Endothelial cell of umbilical vein (primary cell): Measurements from ENCODE around the gene SLC28A1. TPM values are rescaled to one million over a fixed set of nuclear protein-coding genes. Genes with fewer than 3 reads are reported as not detected.

Experiments used
- BruUV-seq: library from RNA; stranded (reverse); fragments of 400-500 nt; replicated peaks from 2 replicates; lab custom pipeline; 2021; lab: Mats Ljungman, UMichigan
- CTCF ChIA-PET: fragments of 300-600, 350-600 bp; sonication (Branson Sonifier 250); formaldehyde crosslinking; loops from one replicate; lab custom pipeline; 2021; ENCODE audit warnings: antibody characterized with exemption, inconsistent platforms; lab: Charles Lee
- POLR2A ChIA-PET: fragments of 300-600, 350-600 bp; sonication (Branson Sonifier 250); formaldehyde crosslinking; loops from one replicate; lab custom pipeline; 2021; ENCODE audit warnings: antibody characterized with exemption, inconsistent platforms; lab: Charles Lee
- DNase-seq: peaks from one replicate; pipeline ENCODE4 v3.0.0-alpha.2; 2011; ENCODE audit warnings: low read depth, low spot score
- FAIRE-seq: peaks from 2 replicates; lab custom pipeline; 2011; peaks lifted over from hg19 to GRCh38; lab: Jason Lieb, UNC
- H2AFZ ChIP-seq: 2 replicates; pipeline ENCODE4 v1.6.0; 2012; ENCODE audit warnings: low read depth, low read length, control low read depth, inconsistent platforms
- H3K27ac ChIP-seq: 2 replicates; pipeline ENCODE4 v1.5.1; 2011; ENCODE audit warnings: low read depth, mild to moderate bottlenecking, control low read depth, low read length, moderate library complexity; ENCODE audit not compliant: insufficient read depth
- H3K27me3 ChIP-seq, 2 experiments: 2 replicates each; pipeline versions ENCODE4 v1.6.0 to v1.6.1; 2011; ENCODE audit warnings: low read length in 2 of 2, mixed read lengths in 1 of 2; ENCODE audit not compliant: control insufficient read depth in 2 of 2, insufficient read depth in 2 of 2
- H3K36me3 ChIP-seq, 2 experiments: 2 replicates in 1 of 2; 3 replicates in 1 of 2; pipeline ENCODE4 v1.5.1; 2011; ENCODE audit warnings: low read length in 2 of 2, mild to moderate bottlenecking in 1 of 2, moderate library complexity in 1 of 2; ENCODE audit not compliant: control insufficient read depth in 2 of 2, insufficient read depth in 2 of 2; ENCODE audit errors: extremely low read depth in 1 of 2
- H3K4me1 ChIP-seq: 3 replicates; pipeline ENCODE4 v1.5.1; 2011; ENCODE audit warnings: mild to moderate bottlenecking, low read length; ENCODE audit not compliant: control insufficient read depth, insufficient read depth; ENCODE audit errors: extremely low read depth
- H3K4me2 ChIP-seq: 2 replicates; pipeline ENCODE4 v1.6.1; 2011; ENCODE audit warnings: low read length, control low read depth, mixed read lengths; ENCODE audit not compliant: insufficient read depth
- H3K4me3 ChIP-seq, 3 experiments: fragments of 200-600 bp in 1 of 3; sonication (generic), shearing (Covaris generic) in 1 of 3; replicated peaks in 1 of 3; 2 replicates each; pipeline ENCODE4 v1.5.1; 2011 to 2016; ENCODE audit warnings: control low read depth in 3 of 3, low read length in 3 of 3, mild to moderate bottlenecking in 2 of 3, inconsistent platforms in 1 of 3, low read depth in 1 of 3, moderate library complexity in 1 of 3; ENCODE audit not compliant: insufficient read depth in 1 of 3
- H3K79me2 ChIP-seq: 2 replicates; pipeline ENCODE4 v1.6.0; 2012; ENCODE audit warnings: low read length, inconsistent platforms; ENCODE audit not compliant: control insufficient read depth, insufficient read depth
- H3K9ac ChIP-seq: replicated peaks from 2 replicates; pipeline ENCODE3; 2011; ENCODE audit warnings: low read length, control low read depth; ENCODE audit not compliant: insufficient read depth; ENCODE audit errors: extremely low read depth
- H3K9me1 ChIP-seq: replicated peaks from 3 replicates; pipeline ENCODE4 v1.6.0; 2011; ENCODE audit warnings: mild to moderate bottlenecking, low read length; ENCODE audit not compliant: control insufficient read depth, insufficient read depth; ENCODE audit errors: extremely low read depth
- H3K9me3 ChIP-seq: replicated peaks from 2 replicates; pipeline ENCODE4 v1.5.1; 2012; ENCODE audit warnings: low read length, inconsistent platforms; ENCODE audit not compliant: control insufficient read depth, insufficient read depth
- H4K20me1 ChIP-seq: replicated peaks from 2 replicates; pipeline ENCODE3; 2011; ENCODE audit warnings: mild to moderate bottlenecking, low read length; ENCODE audit not compliant: control insufficient read depth, insufficient read depth; ENCODE audit errors: extremely low read depth
- EZH2 ChIP-seq: IDR thresholded peaks from 2 replicates; pipeline ENCODE4 v1.6.1; 2012; ENCODE audit warnings: borderline replicate concordance, low read depth, mild to moderate bottlenecking, moderate library complexity, low read length, inconsistent platforms; ENCODE audit not compliant: severe bottlenecking
- GATA2 ChIP-seq: IDR thresholded peaks from 2 replicates; pipeline ENCODE4 v1.7.0; 2011; ENCODE audit warnings: low read depth, mild to moderate bottlenecking, moderate library complexity, mixed read lengths, low read length; ENCODE audit not compliant: insufficient read length, insufficient read depth
- JUN ChIP-seq: IDR thresholded peaks from 2 replicates; pipeline ENCODE4 v1.6.1; 2011; ENCODE audit warnings: borderline replicate concordance, low read depth; ENCODE audit not compliant: insufficient read length, insufficient read depth
- POLR2A ChIP-seq: IDR thresholded peaks from 2 replicates; pipeline ENCODE4 v1.6.1; 2012; ENCODE audit warnings: low read depth, mild to moderate bottlenecking, control low read depth, low read length
- POLR2AphosphoS5 ChIP-seq: IDR thresholded peaks from 2 replicates; pipeline ENCODE4 v1.6.1; 2012; ENCODE audit warnings: low read depth, mild to moderate bottlenecking, control low read depth, low read length, moderate library complexity; ENCODE audit not compliant: insufficient read depth
- dilution Hi-C: fragments of 300-500 bp; cut with MboI; formaldehyde crosslinking; loops from one replicate; pipeline ENCODE4 v1.15.0; 2019; ENCODE audit warnings: low sequenced_read_pairs; ENCODE audit not compliant: extremely low pct_ligation_motif_present
- intact Hi-C: fragments of 100-400 bp; cut with micrococcal nuclease; formaldehyde crosslinking; loops from one replicate; pipeline ENCODE4 v1.10.0; 2022
- polyA plus RNA-seq, 4 experiments: library from polyadenylated mRNA; depleted of rRNA in 3 of 4; stranded (reverse) in 3 of 4; unstranded in 1 of 4; fragments of >200 nt; gene quantifications; 2 replicates each; pipeline versions ENCODE4 v1.2.1 to v1.2.3, GENCODE V29; 2011 to 2012; ENCODE audit warnings: missing spikeins in 1 of 4
- total RNA-seq: library from RNA; stranded (reverse); gene quantifications from 2 replicates; pipeline ENCODE4 v1.2.3, GENCODE V29; 2021
- TF ChIP-seq, protein P1 (sequence below): IDR thresholded peaks from 2 replicates; pipeline ENCODE4 v1.6.1; 2011; ENCODE audit not compliant: insufficient read depth, insufficient read length
- TF ChIP-seq, protein P2 (sequence below), 2 donors: IDR thresholded peaks; 1 replicate in 1 of 2; 2 replicates in 1 of 2; pipeline ENCODE4 v1.5.1; 2011; ENCODE audit warnings: low read length in 2 of 2, mild to moderate bottlenecking in 2 of 2, moderate library complexity in 2 of 2, control low read depth in 1 of 2, inconsistent platforms in 1 of 2, low read depth in 1 of 2; ENCODE audit not compliant: insufficient read depth in 1 of 2; ENCODE audit errors: extremely low read depth in 1 of 2

The SLC28A1 gene
- total and polyA plus RNA-seq, 2 donors (not counting 3 experiments of a cell fraction or from before 2014, with no cell fraction given) = not detected

DNA sequence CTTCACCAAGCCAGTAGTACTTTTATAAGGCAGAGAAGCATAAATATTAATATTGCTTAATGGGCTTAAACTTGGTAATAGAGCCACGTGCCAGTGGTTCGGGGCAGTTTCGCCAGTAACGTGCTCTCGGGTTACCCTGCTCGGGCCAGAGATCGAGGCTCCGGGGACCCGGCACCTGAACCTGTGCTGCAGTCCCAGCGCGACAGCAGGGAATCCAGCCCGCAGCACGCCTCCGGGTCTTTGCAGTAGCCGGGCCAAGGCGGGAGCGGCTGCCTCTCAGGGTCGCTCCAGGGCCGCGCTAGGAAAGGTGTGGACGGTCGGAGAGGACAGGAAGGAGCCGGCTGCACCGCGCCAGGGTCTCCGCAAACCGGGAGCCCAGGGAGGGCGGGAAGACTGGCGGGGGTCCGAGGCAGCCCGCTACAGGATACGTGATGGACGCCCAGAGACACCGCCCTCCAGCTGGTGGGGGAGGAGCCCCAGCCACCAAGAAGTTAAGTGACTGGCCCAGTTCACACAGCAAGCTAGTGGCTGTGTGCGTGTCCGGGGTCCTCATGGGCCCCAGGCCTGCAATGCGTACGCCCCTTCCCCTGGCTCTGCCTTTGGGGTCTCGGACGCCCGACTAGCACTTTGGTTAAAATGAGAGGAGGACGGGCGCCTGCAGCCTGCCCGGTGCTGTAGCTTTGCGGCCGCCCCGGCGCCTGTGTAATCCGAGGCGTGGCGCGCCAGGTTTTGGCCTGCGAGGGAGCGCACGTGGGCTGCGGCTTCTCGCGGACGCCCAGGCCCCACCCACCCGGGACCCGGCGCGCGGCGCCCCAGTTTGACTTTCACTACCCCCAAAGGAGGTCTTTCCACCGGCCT, 96.0 kb downstream of the SLC28A1 start:
- TF ChIP-seq, protein P1, sequence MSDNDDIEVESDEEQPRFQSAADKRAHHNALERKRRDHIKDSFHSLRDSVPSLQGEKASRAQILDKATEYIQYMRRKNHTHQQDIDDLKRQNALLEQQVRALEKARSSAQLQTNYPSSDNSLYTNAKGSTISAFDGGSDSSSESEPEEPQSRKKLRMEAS = peak; percentile 77
- TF ChIP-seq POLR2A (peak; percentile 70), POLR2AphosphoS5 (peak; percentile 44), JUN (no peak), EZH2 (no peak), GATA2 (no peak)
- TF ChIP-seq, protein P2, sequence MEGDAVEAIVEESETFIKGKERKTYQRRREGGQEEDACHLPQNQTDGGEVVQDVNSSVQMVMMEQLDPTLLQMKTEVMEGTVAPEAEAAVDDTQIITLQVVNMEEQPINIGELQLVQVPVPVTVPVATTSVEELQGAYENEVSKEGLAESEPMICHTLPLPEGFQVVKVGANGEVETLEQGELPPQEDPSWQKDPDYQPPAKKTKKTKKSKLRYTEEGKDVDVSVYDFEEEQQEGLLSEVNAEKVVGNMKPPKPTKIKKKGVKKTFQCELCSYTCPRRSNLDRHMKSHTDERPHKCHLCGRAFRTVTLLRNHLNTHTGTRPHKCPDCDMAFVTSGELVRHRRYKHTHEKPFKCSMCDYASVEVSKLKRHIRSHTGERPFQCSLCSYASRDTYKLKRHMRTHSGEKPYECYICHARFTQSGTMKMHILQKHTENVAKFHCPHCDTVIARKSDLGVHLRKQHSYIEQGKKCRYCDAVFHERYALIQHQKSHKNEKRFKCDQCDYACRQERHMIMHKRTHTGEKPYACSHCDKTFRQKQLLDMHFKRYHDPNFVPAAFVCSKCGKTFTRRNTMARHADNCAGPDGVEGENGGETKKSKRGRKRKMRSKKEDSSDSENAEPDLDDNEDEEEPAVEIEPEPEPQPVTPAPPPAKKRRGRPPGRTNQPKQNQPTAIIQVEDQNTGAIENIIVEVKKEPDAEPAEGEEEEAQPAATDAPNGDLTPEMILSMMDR (IDR thresholded peaks at IDR 0.05; ENCODE audit: extremely low read depth in 1 of 2, insufficient read depth in 1 of 2, low read depth in 1 of 2, low read length in 2 of 2) = no peak
- POLR2A ChIA-PET = interaction anchor here (0.5 to 1.3 kb wide), 3 partner anchors 25 to 303 kb away, joined by 3 to 4 read pairs (median 3); no protein-coding TSS in a partner anchor
- Histone ChIP-seq H3K9ac (peak overlapping the region; percentile 87), H3K36me3 (no peaks in the 10 kb centered on the region), H4K20me1 (no peaks in the 10 kb centered on the region), H3K9me1 (no peaks in the 10 kb centered on the region), H3K4me2 (peak overlapping the region; percentile 82), H3K9me3 (no peaks in the 10 kb centered on the region), H3K4me1 (peaks cover 16% of the 10 kb centered on the region), H2AFZ (peak overlapping the region; percentile 90), H3K79me2 (peaks cover 28% of the 10 kb centered on the region), H3K27ac (peak overlapping the region; percentile 90), H3K27me3 (no peaks in the 10 kb centered on the region), H3K4me3 (peak overlapping the region; percentile 63 to 91 (median 77))
- peak; percentile 80 for FAIRE-seq
- CTCF ChIA-PET = interaction anchor here (0.6 to 4.0 kb wide), 21 partner anchors 8 to 409 kb away, joined by 3 to 24 read pairs (median 4); no protein-coding TSS in a partner anchor
- BruUV-seq = TSS peak; percentile 51
- intact Hi-C loops = loop anchor here (1.0 to 5.0 kb wide), 6 partner anchors 21 to 392 kb away; no protein-coding TSS in a partner anchor
- dilution Hi-C loops = no loop called here
- DNase-seq = peak; percentile 90
